ENCODE data around the gene GUCY2D. TPM values are rescaled to one million over a fixed set of nuclear protein-coding genes. Genes with fewer than 3 reads are reported as not detected.

Gene GUCY2D
- total RNA-seq, 1 donor, result not detected

DNA sequence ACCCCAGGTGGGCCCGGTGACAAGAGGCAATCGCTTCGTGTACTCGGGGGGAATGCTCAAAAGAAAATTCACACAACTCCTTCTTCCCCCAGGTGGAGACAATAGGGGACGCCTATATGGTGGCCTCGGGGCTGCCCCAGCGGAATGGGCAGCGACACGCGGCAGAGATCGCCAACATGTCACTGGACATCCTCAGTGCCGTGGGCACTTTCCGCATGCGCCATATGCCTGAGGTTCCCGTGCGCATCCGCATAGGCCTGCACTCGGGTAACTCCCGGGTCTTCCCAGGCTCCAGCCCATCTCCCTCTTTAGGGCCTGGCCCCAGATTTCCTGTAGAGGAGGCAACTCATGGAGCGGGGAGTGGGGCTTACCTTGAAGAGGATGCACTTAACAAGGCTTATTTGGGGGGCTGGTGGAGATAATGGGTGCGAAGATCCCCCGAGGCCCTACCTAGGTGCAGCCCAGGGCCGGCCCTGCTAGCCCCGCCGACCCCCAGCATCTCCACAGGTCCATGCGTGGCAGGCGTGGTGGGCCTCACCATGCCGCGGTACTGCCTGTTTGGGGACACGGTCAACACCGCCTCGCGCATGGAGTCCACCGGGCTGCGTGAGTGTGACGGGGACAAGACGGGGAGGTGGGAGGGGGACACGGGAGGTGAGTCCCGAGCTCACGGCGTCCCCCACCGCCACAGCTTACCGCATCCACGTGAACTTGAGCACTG is 13.0 kb downstream of the GUCY2D start:
- H3K27ac ChIP-seq (ENCODE audit: low read depth, low read length), result no peak overlapping the region
- peaks cover 23% of the 10 kb centered on the region for H3K27me3 ChIP-seq (ENCODE audit: insufficient read depth, low read length)
- H3K79me2 ChIP-seq (ENCODE audit: insufficient read depth, low read length), result no peaks in the 10 kb centered on the region
- no peaks in the 10 kb centered on the region for H3K9me3 ChIP-seq (ENCODE audit: low read depth, low read length)
- H3K4me3 ChIP-seq (ENCODE audit: insufficient read depth, low read length), result no peak overlapping the region
- TF ChIP-seq, protein P1, sequence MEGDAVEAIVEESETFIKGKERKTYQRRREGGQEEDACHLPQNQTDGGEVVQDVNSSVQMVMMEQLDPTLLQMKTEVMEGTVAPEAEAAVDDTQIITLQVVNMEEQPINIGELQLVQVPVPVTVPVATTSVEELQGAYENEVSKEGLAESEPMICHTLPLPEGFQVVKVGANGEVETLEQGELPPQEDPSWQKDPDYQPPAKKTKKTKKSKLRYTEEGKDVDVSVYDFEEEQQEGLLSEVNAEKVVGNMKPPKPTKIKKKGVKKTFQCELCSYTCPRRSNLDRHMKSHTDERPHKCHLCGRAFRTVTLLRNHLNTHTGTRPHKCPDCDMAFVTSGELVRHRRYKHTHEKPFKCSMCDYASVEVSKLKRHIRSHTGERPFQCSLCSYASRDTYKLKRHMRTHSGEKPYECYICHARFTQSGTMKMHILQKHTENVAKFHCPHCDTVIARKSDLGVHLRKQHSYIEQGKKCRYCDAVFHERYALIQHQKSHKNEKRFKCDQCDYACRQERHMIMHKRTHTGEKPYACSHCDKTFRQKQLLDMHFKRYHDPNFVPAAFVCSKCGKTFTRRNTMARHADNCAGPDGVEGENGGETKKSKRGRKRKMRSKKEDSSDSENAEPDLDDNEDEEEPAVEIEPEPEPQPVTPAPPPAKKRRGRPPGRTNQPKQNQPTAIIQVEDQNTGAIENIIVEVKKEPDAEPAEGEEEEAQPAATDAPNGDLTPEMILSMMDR (IDR thresholded peaks at IDR 0.05; ENCODE audit: extremely low read depth, low read depth, low read length), result no peak
- no peak overlapping the region for H2AFZ ChIP-seq (ENCODE audit: low read length)
- H3K4me2 ChIP-seq (ENCODE audit: insufficient read depth, low read length), result peak overlapping the region; percentile 72
- H3K36me3 ChIP-seq (ENCODE audit: insufficient read depth, low read length), result no peaks in the 10 kb centered on the region
- DNase-seq (ENCODE audit: insufficient read length, low spot score, missing footprints), result peak; percentile 74
- H4K20me1 ChIP-seq (ENCODE audit: insufficient read depth, low read length), result no peaks in the 10 kb centered on the region
- H3K4me1 ChIP-seq (ENCODE audit: insufficient read depth, low read length), result peaks cover 12% of the 10 kb centered on the region

DNA sequence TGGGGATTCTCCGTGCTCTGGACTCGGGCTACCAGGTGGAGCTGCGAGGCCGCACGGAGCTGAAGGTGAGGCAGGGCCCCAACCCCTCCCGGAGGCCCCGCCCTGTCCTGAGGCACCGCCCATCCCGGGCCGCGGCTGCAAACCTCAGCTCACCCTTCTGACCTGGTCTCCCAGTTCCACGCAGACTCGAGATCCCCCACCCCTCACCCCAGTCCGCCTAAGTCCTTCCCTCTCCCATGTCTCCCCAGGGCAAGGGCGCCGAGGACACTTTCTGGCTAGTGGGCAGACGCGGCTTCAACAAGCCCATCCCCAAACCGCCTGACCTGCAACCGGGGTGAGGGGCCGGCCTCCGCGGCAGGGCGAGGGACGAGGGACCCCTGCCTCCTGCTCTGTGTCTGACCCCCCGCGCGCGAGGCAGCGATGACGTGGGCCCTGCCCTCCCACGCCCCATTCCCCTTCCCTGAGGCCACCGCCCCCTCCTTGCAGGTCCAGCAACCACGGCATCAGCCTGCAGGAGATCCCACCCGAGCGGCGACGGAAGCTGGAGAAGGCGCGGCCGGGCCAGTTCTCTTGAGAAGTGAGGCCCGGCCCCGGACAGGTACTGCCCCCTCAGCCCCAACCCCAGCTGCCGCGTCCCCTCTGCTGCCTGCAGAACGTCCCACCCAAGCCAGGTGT is 13.7 kb downstream of the GUCY2D start:
- peaks cover 12% of the 10 kb centered on the region for H3K4me1 ChIP-seq (ENCODE audit: insufficient read depth, low read length)
- H3K27ac ChIP-seq (ENCODE audit: low read depth, low read length), result no peak overlapping the region
- peak overlapping the region; percentile 72 for H3K4me2 ChIP-seq (ENCODE audit: insufficient read depth, low read length)
- peak overlapping the region; percentile 59 for H3K4me3 ChIP-seq (ENCODE audit: insufficient read depth, low read length)
- H2AFZ ChIP-seq (ENCODE audit: low read length), result peak overlapping the region; percentile 66
- no peaks in the 10 kb centered on the region for H3K9me3 ChIP-seq (ENCODE audit: low read depth, low read length)
- DNase-seq (ENCODE audit: insufficient read length, low spot score, missing footprints), result peak; percentile 71
- no peaks in the 10 kb centered on the region for H3K79me2 ChIP-seq (ENCODE audit: insufficient read depth, low read length)
- no peaks in the 10 kb centered on the region for H3K36me3 ChIP-seq (ENCODE audit: insufficient read depth, low read length)
- TF ChIP-seq, protein P1 (IDR thresholded peaks at IDR 0.05; ENCODE audit: extremely low read depth, low read depth, low read length), result no peak
- no peaks in the 10 kb centered on the region for H4K20me1 ChIP-seq (ENCODE audit: insufficient read depth, low read length)
- H3K27me3 ChIP-seq (ENCODE audit: insufficient read depth, low read length), result peaks cover 23% of the 10 kb centered on the region

GRCh38 chr17:8016632-8017424 is 14.4 kb downstream of the GUCY2D start:
- no peaks in the 10 kb centered on the region for H3K79me2 ChIP-seq (ENCODE audit: insufficient read depth, low read length)
- peaks cover 21% of the 10 kb centered on the region for H3K27me3 ChIP-seq (ENCODE audit: insufficient read depth, low read length)
- H3K4me3 ChIP-seq (ENCODE audit: insufficient read depth, low read length), result peak overlapping the region; percentile 59
- no peaks in the 10 kb centered on the region for H3K36me3 ChIP-seq (ENCODE audit: insufficient read depth, low read length)
- peaks cover 12% of the 10 kb centered on the region for H3K4me1 ChIP-seq (ENCODE audit: insufficient read depth, low read length)
- H3K9me3 ChIP-seq (ENCODE audit: low read depth, low read length), result no peaks in the 10 kb centered on the region
- H3K27ac ChIP-seq (ENCODE audit: low read depth, low read length), result no peak overlapping the region
- TF ChIP-seq, protein P1 (IDR thresholded peaks at IDR 0.05; ENCODE audit: extremely low read depth, low read depth, low read length), result peak; percentile 65
- H3K4me2 ChIP-seq (ENCODE audit: insufficient read depth, low read length), result peak overlapping the region; percentile 72
- peak overlapping the region; percentile 66 for H2AFZ ChIP-seq (ENCODE audit: low read length)
- no peaks in the 10 kb centered on the region for H4K20me1 ChIP-seq (ENCODE audit: insufficient read depth, low read length)
- peak; percentile 87 for DNase-seq (ENCODE audit: insufficient read length, low spot score, missing footprints)
